ENCODE results near the gene SH3TC2. TPM values are rescaled to one million over a fixed set of nuclear protein-coding genes. Genes with fewer than 3 reads are reported as not detected.

Gene SH3TC2
- total and polyA plus RNA-seq, 4 donors, result 1.1 to 2.9 TPM; not detected in 2

DNA sequence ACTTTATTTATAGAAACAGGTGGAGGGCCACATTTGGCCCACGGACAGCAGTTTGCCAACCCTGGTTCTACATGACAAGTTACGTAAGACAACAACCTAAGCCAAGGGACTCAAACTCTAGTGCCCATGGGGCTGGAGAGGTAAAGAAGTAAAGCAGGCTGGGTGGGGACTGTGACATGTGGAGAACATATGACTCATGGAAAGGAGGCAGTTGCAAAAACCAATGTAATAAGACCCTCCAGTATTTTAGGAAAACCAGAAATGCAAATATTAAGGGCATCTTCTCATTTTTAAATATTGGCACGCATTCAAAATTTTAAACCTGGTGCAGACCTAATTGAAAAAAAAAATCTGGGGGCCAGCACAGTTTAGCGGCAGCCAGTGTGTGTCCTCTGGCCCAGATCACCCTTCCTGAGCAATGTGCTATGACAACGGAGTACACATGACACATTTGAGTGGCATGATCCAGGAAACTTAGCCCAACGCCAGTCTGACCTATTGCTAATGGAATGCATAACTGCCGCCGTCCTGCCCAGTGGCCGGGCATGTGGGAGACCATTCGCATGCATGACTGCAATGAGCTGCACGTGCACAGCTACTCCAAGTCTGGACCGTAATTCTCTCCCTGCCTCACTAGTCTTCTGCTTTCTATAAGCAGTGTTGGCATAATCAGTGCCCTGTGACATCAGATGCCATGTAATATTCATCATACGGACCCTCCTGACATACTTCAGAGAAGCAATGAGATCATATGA lies 97.2 kb downstream of the SH3TC2 start:
- peak; percentile 90 for DNase-seq
- peak overlapping the region; percentile 78 to 86 for H3K27ac ChIP-seq (ENCODE audit: low read depth in 1 of 2, low read length in 2 of 2)
- intact Hi-C loops (cut with DNase I), result loop anchor here (5.0 kb wide), 2 partner anchors 138 to 1063 kb away; partner anchors contain the start of gene ADRB2 (in 2 of the 2)

DNA sequence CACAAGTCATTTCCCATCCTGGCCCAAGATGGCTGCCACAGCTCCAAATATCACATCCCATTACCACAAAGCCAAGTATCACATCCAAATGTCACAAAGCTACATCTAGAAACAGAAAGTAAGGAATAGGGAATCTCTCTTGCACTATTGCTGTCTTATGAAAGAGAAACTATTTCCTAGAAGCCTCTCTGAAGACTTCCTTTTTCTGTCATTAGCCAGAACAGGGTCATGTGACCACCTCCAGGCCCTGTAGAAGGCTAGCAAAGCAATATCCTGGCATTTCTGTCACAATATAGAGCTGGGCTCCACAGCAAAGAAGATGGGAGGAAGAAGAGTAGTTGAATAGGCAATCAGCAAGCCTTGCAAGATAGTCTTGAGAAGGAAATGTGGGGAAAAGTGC lies 99.2 kb downstream of the SH3TC2 start:
- intact Hi-C loops (cut with DNase I), result no loop called here
- no peaks in the 10 kb centered on the region for H3K36me3 ChIP-seq (ENCODE audit: control insufficient read depth in 1 of 2, insufficient read depth in 2 of 2, low read length in 1 of 2)
- no peak overlapping the region for H3K4me3 ChIP-seq (ENCODE audit: low read length in 2 of 2)
- peak in 1 of 2 donors; percentile 57 for DNase-seq
- no peaks in the 10 kb centered on the region for H3K27me3 ChIP-seq (ENCODE audit: control insufficient read depth in 1 of 2, insufficient read depth in 2 of 2, low read length in 1 of 2)
- H3K9me3 ChIP-seq (ENCODE audit: control insufficient read depth, low read length), result no peaks in the 10 kb centered on the region
- H3K27ac ChIP-seq (ENCODE audit: low read depth in 1 of 2, low read length in 2 of 2), result no peak overlapping the region
- no peak for ATAC-seq (ENCODE audit: low FRiP score)
- H3K4me1 ChIP-seq (ENCODE audit: control insufficient read depth in 1 of 2, insufficient read depth in 2 of 2, low read length in 2 of 2), result peaks cover 2 to 5% of the 10 kb centered on the region in 2 donors

More for the DNA sequence above, 97.2 kb downstream of the SH3TC2 start:
- Histone ChIP-seq H3K4me3 (ENCODE audit: low read length in 2 of 2) (no peak overlapping the region), H3K36me3 (ENCODE audit: control insufficient read depth in 1 of 2, insufficient read depth in 2 of 2, low read length in 1 of 2) (no peaks in the 10 kb centered on the region), H3K9me3 (ENCODE audit: control insufficient read depth, low read length) (no peaks in the 10 kb centered on the region), H3K4me1 (ENCODE audit: control insufficient read depth in 1 of 2, insufficient read depth in 2 of 2, low read length in 2 of 2) (peaks cover 4 to 5% of the 10 kb centered on the region in 2 donors), H3K27me3 (ENCODE audit: control insufficient read depth in 1 of 2, insufficient read depth in 2 of 2, low read length in 1 of 2) (no peaks in the 10 kb centered on the region)
- peak; percentile 90 for ATAC-seq (ENCODE audit: low FRiP score)
- WGBS, 2 donors, result 4 to 11% methylated on average over 13 of the region's 13 CpGs

DNA sequence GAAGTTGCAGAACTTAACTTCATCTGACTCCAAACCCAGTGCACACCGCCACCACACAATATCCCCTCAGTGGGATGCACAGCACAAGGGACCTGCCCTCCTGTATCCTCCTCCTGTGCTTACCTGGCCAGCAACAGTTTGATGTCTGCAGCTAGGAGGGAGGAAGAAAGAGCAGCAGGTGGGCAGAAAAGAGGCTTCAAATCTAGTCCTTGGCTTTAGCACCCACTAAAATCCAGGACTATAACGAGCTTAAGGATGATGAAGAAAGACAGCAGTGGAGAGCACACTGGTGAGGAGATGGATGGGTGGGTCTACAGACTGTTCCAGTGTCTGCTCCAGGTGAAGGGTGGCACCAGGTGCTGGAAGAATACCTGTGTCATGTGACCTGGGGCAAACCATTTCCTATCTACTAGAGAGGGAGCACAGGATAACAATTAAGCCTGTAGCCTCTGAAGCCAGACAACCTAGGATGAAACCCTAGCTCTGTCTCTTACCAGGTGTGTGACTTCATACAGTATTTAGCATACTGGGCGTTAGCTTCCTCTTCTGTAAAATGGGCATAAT lies 100.0 kb downstream of the SH3TC2 start:
- Histone ChIP-seq H3K36me3 (ENCODE audit: control insufficient read depth in 1 of 2, insufficient read depth in 2 of 2, low read length in 1 of 2) (no peaks in the 10 kb centered on the region), H3K4me1 (ENCODE audit: control insufficient read depth in 1 of 2, insufficient read depth in 2 of 2, low read length in 2 of 2) (peaks cover 2 to 5% of the 10 kb centered on the region in 2 donors), H3K27me3 (ENCODE audit: control insufficient read depth in 1 of 2, insufficient read depth in 2 of 2, low read length in 1 of 2) (no peaks in the 10 kb centered on the region), H3K4me3 (ENCODE audit: low read length in 2 of 2) (no peak overlapping the region), H3K9me3 (ENCODE audit: control insufficient read depth, low read length) (no peaks in the 10 kb centered on the region), H3K27ac (ENCODE audit: low read depth in 1 of 2, low read length in 2 of 2) (no peak overlapping the region)
- WGBS, 2 donors, result 86 to 95% methylated on average over 3 of the region's 3 CpGs
- intact Hi-C loops (cut with DNase I), result no loop called here
- ATAC-seq (ENCODE audit: low FRiP score) (no peak), DNase-seq (no peak)

DNA sequence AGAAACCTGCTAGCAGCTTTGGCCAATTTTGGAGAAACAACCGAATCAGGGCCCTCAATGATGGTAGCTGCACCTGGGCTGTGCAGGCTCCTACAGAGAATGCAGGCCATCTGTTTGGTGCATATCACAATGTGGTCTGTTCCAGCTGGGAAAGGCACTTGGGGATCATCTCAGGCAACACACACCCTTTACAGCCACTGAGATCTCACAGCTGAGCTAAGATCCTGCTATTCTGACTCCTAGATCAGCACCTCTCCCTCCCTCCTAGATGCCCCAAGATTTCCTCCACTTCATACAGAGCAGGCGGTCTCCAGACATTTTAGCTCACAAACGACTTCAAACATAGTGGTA lies 100.7 kb downstream of the SH3TC2 start:
- WGBS, 2 donors, result 74 to 97% methylated on average over 3 of the region's 3 CpGs
- H3K4me1 ChIP-seq (ENCODE audit: control insufficient read depth in 1 of 2, insufficient read depth in 2 of 2, low read length in 2 of 2), result peaks cover 2 to 4% of the 10 kb centered on the region in 2 donors
- H3K27ac ChIP-seq (ENCODE audit: low read depth in 1 of 2, low read length in 2 of 2), result no peak overlapping the region
- no peaks in the 10 kb centered on the region for H3K36me3 ChIP-seq (ENCODE audit: control insufficient read depth in 1 of 2, insufficient read depth in 2 of 2, low read length in 1 of 2)
- no peak overlapping the region for H3K4me3 ChIP-seq (ENCODE audit: low read length in 2 of 2)
- intact Hi-C loops (cut with DNase I), result no loop called here
- DNase-seq (no peak), ATAC-seq (ENCODE audit: low FRiP score) (no peak)
- H3K27me3 ChIP-seq (ENCODE audit: control insufficient read depth in 1 of 2, insufficient read depth in 2 of 2, low read length in 1 of 2), result no peaks in the 10 kb centered on the region
- no peaks in the 10 kb centered on the region for H3K9me3 ChIP-seq (ENCODE audit: control insufficient read depth, low read length)

DNA sequence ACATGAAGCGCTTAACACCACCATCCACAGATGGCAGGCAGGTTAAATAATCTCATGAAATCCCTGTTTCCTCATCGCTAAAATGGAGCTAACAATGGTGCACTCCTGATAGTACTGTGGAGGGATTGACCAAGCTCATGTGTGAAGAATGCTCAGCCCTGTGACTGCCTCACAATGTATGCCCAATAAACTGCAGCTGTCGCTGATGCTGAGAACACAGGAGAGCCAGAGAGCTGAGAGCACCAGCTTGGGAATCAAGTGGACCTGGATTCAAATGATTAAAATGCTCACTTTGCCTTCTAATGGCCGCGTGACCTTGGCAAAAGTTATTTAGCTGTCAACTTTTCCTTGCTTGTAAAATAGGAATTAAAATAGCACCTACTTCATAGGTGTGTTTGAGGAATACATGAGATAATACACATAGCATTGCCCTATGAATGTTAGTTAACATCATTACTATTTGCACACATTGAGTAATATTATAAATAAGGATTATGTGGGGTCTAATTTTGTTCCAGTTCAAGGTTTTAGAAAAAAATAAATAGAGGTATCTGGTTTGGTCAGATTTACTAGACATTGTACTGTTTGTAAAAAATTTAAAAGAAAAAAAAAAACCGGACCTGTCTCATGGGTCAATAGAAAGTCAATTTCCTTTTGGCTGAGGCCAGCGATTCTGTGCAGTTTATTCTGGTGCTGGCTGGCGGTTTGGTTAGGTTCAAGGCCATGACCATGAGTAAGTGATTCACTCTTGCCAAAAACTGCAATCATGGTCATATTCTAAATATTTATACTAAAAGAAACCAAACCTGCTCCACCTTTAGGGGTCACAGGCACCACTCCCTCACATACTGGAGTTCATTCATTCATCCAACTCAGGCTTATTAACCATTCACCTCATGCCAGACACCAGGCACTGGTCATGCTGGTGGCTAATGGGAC lies 101.3 kb downstream of the SH3TC2 start:
- Histone ChIP-seq H3K4me3 (ENCODE audit: low read length in 2 of 2) (no peak overlapping the region), H3K36me3 (ENCODE audit: control insufficient read depth in 1 of 2, insufficient read depth in 2 of 2, low read length in 1 of 2) (no peaks in the 10 kb centered on the region), H3K27me3 (ENCODE audit: control insufficient read depth in 1 of 2, insufficient read depth in 2 of 2, low read length in 1 of 2) (no peaks in the 10 kb centered on the region), H3K4me1 (ENCODE audit: control insufficient read depth in 1 of 2, insufficient read depth in 2 of 2, low read length in 2 of 2) (peaks cover 0 to 2% of the 10 kb centered on the region in 2 donors), H3K9me3 (ENCODE audit: control insufficient read depth, low read length) (no peaks in the 10 kb centered on the region), H3K27ac (ENCODE audit: low read depth in 1 of 2, low read length in 2 of 2) (no peak overlapping the region)
- 68 to 72% methylated on average over 8 of the region's 8 CpGs for WGBS, 2 donors
- DNase-seq, result no peak
- intact Hi-C loops (cut with DNase I), result no loop called here
- ATAC-seq (ENCODE audit: low FRiP score), result no peak

DNA sequence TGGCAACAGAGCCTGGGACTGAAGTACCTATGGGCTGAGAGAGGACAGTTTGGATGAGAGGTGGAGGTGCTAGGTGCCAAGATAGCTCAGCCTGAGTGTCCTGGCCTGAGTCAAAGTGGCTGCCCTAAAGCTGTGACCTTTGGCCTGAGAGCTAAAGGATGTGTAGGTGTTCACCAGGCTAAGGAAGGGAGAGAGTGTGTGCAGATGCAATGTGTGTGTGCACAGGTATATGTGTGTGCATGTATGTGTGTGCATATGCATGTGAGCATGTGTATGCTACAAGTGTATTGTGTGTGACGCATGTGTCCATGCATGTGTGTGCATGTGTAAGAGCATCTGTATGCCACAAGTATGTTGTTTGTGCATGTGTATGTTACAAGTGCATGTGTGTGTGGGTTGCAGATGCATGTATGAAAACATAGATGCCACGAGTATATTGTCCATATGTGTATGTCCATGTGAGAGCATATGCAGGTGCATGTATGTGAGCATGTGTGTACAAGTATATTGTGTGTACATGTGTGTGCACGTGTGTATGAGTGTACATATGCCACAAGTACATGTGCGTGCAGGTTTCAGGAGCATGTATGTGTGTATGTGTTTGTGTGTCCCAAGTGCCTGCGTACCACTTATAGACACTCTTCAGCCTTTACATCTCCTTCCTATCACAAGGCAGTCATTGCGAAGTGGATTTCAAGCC lies 102.6 kb downstream of the SH3TC2 start:
- no peak overlapping the region for H3K4me3 ChIP-seq (ENCODE audit: low read length in 2 of 2)
- WGBS, 2 donors, result 96 to 97% methylated on average over 6 of the region's 6 CpGs
- intact Hi-C loops (cut with DNase I), result no loop called here
- H3K9me3 ChIP-seq (ENCODE audit: control insufficient read depth, low read length), result no peaks in the 10 kb centered on the region
- H3K27ac ChIP-seq (ENCODE audit: low read depth in 1 of 2, low read length in 2 of 2), result no peak overlapping the region
- no peaks in the 10 kb centered on the region for H3K4me1 ChIP-seq (ENCODE audit: control insufficient read depth in 1 of 2, insufficient read depth in 2 of 2, low read length in 2 of 2)
- H3K27me3 ChIP-seq (ENCODE audit: control insufficient read depth in 1 of 2, insufficient read depth in 2 of 2, low read length in 1 of 2), result no peaks in the 10 kb centered on the region
- ATAC-seq (ENCODE audit: low FRiP score), result no peak
- no peak for DNase-seq
- no peaks in the 10 kb centered on the region for H3K36me3 ChIP-seq (ENCODE audit: control insufficient read depth in 1 of 2, insufficient read depth in 2 of 2, low read length in 1 of 2)

DNA sequence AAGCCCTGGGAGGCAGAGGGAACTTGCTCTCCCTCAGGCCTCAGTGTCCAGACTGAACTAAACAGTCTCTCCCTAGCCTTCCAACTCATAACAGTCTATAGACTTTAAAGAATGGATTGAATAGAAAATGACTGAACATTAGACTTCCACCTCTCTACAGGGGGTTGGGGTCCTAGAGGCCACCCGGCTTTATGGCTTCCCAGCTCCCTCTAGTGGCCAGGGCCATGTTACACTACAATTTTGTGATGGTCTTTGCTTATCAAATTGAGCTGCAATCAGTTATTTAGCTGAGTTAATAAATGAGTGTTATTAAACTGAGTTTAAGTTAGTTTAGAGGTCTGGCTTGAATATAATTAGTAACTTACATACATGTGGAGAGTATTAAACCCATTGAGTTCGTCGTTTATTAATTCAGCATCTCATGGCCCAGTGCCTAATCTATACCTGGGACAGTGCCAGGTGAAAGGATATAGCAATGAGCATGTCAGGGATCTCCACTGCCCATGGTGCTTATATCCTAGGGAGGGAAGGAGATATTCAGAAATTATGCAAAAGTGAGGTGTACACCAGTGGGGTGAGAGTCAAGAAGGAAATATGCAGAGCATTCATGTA lies 105.2 kb downstream of the SH3TC2 start:
- H3K36me3 ChIP-seq (ENCODE audit: control insufficient read depth in 1 of 2, insufficient read depth in 2 of 2, low read length in 1 of 2), result no peaks in the 10 kb centered on the region
- no peak overlapping the region for H3K4me3 ChIP-seq (ENCODE audit: low read length in 2 of 2)
- no peaks in the 10 kb centered on the region for H3K27me3 ChIP-seq (ENCODE audit: control insufficient read depth in 1 of 2, insufficient read depth in 2 of 2, low read length in 1 of 2)
- H3K4me1 ChIP-seq (ENCODE audit: control insufficient read depth in 1 of 2, insufficient read depth in 2 of 2, low read length in 2 of 2), result no peaks in the 10 kb centered on the region
- intact Hi-C loops (cut with DNase I), result no loop called here
- no peak for ATAC-seq (ENCODE audit: low FRiP score)
- 39 to 42% methylated on average over 3 of the region's 3 CpGs for WGBS, 2 donors
- no peak for DNase-seq
- H3K9me3 ChIP-seq (ENCODE audit: control insufficient read depth, low read length), result no peaks in the 10 kb centered on the region
- H3K27ac ChIP-seq (ENCODE audit: low read depth in 1 of 2, low read length in 2 of 2), result no peak overlapping the region

Measured in aorta (tissue), 5 donors.